Prostate gland (tissue), 2 donors: ENCODE data around the gene PALB2.

Experiments used
- CTCF ChIP-seq, 4 experiments: fragments of 200-600 bp in 2 of 4; fragments of 450-650 bp in 2 of 4; sonication (generic) in 2 of 4; IDR thresholded peaks; 1 replicate in 3 of 4; 2 replicates in 1 of 4; pipeline ENCODE4 v1.5.1; 2016 to 2019; ENCODE audit warnings: antibody characterized with exemption in 4 of 4, mild to moderate bottlenecking in 2 of 4, moderate library complexity in 2 of 4
- POLR2A ChIP-seq: fragments of 450-650 bp; IDR thresholded peaks from one replicate; pipeline ENCODE4 v1.6.1; 2016; ENCODE audit warnings: antibody characterized with exemption, mild to moderate bottlenecking

GRCh38 chr16:23663918-23664317 is 22.8 kb upstream of the PALB2 start:
- TF ChIP-seq POLR2A (no peak), CTCF (IDR thresholded peaks at IDR 0.05) (no peak)
